ENCODE measurements around the gene PHKB.
"Not testable (repeated sequence)": the region's sequence is repeated elsewhere in the genome, so short reads cannot be mapped to it uniquely, and the experiment has no call there.

Gene PHKB

DNA sequence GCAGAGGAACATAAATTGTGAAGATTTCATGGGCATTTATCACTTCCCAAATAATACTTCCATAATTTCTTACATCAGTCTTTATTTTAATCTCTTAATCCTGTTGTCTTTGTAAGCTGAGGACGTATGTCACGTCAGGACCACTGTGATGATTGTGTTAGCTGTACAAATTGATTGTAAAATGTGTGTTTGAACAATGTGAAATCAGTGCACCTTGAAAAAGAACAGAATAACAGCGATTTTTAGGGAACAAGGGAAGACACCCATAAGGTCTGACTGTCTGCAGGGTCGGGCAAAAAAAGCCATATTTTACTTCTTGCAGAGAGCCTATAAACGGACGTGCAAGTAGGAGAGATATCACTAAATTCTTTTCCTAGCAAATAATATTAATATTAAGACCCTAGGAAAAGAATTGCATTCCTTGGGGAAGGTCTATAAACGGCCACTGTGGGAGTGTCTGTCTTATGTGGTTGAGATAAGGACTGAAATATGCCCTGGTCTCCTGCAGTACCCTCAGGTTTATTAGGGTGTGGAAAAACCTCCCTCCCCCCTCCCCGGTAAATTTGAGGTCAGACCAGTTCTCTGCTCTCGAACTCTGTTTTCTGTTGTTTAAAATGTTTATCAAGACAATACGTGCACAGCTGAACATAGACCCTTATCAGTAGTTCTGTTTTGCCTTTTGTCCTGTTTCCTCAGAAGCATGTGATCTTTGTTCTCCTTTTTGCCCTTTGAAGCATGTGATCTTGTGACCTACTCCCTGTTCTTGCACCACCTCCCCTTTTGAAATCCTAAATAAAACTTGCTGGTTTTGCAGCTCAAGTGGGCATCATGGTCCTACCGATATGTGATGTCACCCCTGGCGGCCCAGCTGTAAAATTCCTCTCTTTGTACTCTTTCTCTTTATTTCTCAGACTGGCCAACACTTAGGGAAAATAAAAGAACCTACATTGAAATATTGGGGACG, 78.9 kb downstream of the PHKB start:
- H3K4me1 Mint-ChIP-seq (ENCODE audit: low read depth in 2 of 2) = peaks cover 7 to 16% of the 10 kb centered on the region in 2 donors
- not testable (repeated sequence) for H3K4me3 Mint-ChIP-seq; DNase-seq; H3K9me3 Mint-ChIP-seq; H3K27ac Mint-ChIP-seq; ATAC-seq (replicated peaks); H3K27me3 Mint-ChIP-seq; H3K36me3 Mint-ChIP-seq (ENCODE audit: insufficient read depth)

DNA sequence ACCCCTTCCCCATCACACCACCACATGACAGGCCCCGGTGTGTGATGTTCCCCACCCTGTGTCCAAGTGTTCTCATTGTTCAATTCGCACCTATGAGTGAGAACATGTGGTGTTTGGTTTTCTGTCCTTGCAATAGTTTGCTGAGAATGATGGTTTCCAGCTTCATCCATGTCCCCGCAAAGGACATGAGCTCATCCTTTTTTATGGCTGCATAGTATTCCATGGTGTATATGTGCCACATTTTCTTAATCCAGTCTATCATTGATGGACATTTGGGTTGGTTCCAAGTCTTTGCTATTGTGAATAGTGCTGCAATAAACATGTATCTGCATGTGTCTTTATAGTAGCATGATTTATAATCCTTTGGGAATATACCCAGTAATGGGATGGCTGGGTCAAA, 80.0 kb downstream of the PHKB start:
- not testable (repeated sequence) for DNase-seq; H3K27ac Mint-ChIP-seq; H3K4me3 Mint-ChIP-seq; H3K9me3 Mint-ChIP-seq; ATAC-seq (replicated peaks); H3K27me3 Mint-ChIP-seq; H3K36me3 Mint-ChIP-seq (ENCODE audit: insufficient read depth)
- H3K4me1 Mint-ChIP-seq (ENCODE audit: low read depth in 2 of 2) = peaks cover 7 to 24% of the 10 kb centered on the region in 2 donors

DNA sequence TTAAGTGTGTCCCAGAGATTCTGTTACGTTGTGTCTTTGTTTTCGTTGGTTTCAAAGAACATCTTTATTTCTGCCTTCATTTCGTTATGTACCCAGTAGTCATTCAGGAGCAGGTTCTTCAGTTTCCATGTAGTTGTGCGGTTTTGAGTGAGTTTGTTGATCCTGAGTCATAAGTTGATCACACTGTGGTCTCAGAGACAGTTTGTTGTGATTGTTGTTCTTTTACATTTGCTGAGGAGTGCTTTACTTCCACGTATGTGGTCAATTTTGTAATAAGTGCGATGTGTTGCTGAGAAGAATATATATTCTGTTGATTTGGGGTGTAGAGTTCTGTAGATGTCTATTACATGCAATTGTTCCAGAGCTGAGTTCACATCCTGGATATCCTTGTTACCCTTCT, 83.1 kb downstream of the PHKB start:
- not testable (repeated sequence) for H3K9me3 Mint-ChIP-seq; H3K36me3 Mint-ChIP-seq (ENCODE audit: insufficient read depth); H3K27me3 Mint-ChIP-seq; ATAC-seq (replicated peaks); DNase-seq
- peak overlapping the region in 1 of 2 donors; percentile 60 for H3K27ac Mint-ChIP-seq
- H3K4me3 Mint-ChIP-seq = peak overlapping the region; percentile 30 to 68
- H3K4me1 Mint-ChIP-seq (ENCODE audit: low read depth in 2 of 2) = peaks cover 7 to 24% of the 10 kb centered on the region in 2 donors

DNA sequence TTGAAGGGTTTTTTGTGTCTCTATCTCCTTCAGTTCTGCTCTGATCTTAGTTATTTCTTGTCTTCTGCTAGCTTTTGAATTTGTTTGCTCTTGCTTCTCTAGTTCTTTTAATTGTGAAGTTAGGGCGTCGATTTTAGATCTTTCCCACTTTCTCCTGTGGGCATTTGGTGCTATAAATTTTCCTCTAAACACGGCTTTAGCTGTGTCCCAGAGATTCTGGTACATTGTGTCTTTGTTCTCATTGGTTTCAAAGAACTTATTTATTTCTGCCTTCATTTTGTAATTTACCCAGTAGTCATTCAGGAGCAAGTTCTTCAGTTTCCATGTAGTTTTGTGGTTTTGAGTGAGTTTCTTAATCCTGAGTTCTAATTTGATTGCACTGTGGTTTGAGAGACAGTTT, 90.1 kb downstream of the PHKB start:
- Mint-ChIP-seq H3K36me3 (ENCODE audit: insufficient read depth) (peaks cover 10% of the 10 kb centered on the region), H3K4me1 (ENCODE audit: low read depth in 2 of 2) (peaks cover 0 to 12% of the 10 kb centered on the region in 2 donors), H3K9me3 (peaks cover 6 to 16% of the 10 kb centered on the region in 2 donors)
- H3K4me3 Mint-ChIP-seq; ATAC-seq (replicated peaks); H3K27ac Mint-ChIP-seq; H3K27me3 Mint-ChIP-seq; DNase-seq: not testable (repeated sequence)

DNA sequence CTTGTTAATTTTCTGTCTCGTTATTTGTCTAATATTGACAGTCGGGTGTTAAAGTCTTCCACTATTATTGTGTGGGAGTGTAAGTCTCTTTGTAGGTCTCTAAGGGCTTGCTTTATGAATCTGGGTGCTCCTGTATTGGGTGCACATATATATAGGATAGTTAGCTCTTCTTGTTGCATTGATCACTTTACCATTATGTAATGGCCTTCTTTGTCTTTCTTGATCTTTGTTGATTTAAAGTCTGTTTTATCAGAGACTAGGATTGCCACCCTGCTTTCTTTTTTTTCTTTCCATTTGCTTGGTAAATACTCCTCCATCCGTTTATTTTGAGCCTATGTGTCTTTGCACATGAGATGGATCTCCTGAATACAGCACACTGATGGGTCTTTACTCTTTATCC, 90.6 kb downstream of the PHKB start:
- H3K9me3 Mint-ChIP-seq = peaks cover 6 to 16% of the 10 kb centered on the region in 2 donors

DNA sequence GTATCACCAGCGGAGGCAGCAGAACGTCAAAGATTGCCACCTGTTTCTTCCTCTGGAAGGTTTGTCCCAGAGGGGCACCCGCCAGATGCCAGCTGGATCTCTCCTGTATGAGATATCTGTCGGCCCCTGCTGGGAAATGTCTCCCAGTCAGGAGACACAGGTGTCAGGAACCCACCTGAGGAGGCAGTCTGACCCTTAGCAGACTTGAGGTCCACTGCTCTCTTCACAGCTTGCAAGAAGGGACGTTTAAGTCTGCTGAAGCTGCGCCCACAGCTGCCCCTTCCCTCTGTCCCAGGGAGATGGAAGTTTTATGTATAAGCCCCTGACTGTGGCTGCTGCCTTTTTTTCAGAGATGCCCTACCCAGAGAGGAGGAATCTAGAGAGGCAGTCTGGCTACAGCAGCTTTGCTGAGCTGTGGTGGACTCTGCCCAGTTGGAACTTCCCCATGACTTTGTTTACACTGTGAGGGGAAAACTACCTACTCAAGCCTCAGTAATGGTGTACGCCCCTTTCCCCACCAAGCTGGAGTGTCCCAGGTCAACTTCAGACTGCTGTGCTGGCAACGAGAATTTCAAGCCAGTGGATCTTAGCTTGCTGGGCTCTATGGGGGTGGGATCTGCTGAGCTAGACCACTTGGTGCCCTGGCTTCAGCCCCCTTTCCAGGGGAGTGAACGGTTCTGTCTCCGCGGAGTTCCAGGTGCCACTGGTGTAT, 92.9 kb downstream of the PHKB start:
- Mint-ChIP-seq H3K27me3 (no peaks in the 10 kb centered on the region), H3K27ac (no peak overlapping the region), H3K36me3 (ENCODE audit: insufficient read depth) (peaks cover 4% of the 10 kb centered on the region), H3K4me1 (ENCODE audit: low read depth in 2 of 2) (peaks cover 0 to 12% of the 10 kb centered on the region in 2 donors), H3K4me3 (no peak overlapping the region), H3K9me3 (peaks cover 6 to 16% of the 10 kb centered on the region in 2 donors)
- DNase-seq = no peak
- no peak for ATAC-seq (replicated peaks)

More for the DNA sequence above, 90.6 kb downstream of the PHKB start:
- not testable (repeated sequence) for H3K27me3 Mint-ChIP-seq; H3K27ac Mint-ChIP-seq; H3K4me3 Mint-ChIP-seq; ATAC-seq (replicated peaks); DNase-seq
- H3K36me3 Mint-ChIP-seq (ENCODE audit: insufficient read depth) = peaks cover 10% of the 10 kb centered on the region
- peaks cover 0 to 12% of the 10 kb centered on the region in 2 donors for H3K4me1 Mint-ChIP-seq (ENCODE audit: low read depth in 2 of 2)

DNA sequence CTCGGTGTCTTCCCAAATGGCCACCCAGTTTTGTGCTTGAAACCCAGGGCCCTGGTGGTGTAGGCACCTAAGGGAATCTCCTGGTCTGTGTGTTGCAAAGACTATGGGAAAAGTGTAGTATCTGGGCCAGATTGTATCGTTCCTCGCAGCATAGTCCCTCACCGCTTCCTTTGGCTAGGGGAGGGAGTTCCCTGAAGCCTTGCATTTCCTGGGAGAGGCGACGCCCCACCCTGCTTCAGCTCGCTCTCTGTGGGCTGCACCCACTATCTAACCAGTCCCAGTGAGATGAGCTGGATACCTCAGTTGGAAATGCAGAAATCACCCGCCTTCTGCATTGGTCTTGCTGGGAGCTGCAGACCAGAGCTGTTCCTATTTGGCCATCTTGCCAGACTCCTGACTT, 93.5 kb downstream of the PHKB start:
- not testable (repeated sequence) for H3K36me3 Mint-ChIP-seq (ENCODE audit: insufficient read depth); H3K4me3 Mint-ChIP-seq; ATAC-seq (replicated peaks); H3K27ac Mint-ChIP-seq; H3K27me3 Mint-ChIP-seq; DNase-seq
- peaks cover 6 to 16% of the 10 kb centered on the region in 2 donors for H3K9me3 Mint-ChIP-seq
- H3K4me1 Mint-ChIP-seq (ENCODE audit: low read depth in 2 of 2) = peaks cover 0 to 12% of the 10 kb centered on the region in 2 donors

DNA sequence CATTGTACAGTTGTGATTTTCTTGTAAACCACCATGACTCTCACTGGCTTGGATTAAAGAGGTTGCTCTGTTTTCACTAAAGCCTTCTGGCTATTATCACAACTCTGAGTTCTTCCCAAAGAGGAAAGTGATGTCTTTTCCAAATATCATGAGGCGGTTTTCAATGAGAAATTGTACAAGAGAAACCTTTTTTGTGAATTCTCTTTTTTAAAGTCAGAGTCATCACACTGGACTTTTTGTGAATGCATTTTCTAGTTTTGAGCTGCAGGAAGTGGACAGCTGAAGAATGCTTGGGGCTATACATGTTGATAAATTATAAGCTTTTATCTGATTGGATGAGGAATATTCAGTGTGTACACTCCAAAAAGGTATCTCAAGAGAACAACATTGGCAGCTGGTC, 100.2 kb downstream of the PHKB start:
- Mint-ChIP-seq H3K9me3 (peaks cover 4 to 6% of the 10 kb centered on the region in 2 donors), H3K4me3 (no peak overlapping the region), H3K4me1 (ENCODE audit: low read depth in 2 of 2) (peaks cover 17 to 19% of the 10 kb centered on the region in 2 donors), H3K36me3 (ENCODE audit: insufficient read depth) (no peaks in the 10 kb centered on the region), H3K27ac (peak overlapping the region in 1 of 2 donors; percentile 32), H3K27me3 (no peaks in the 10 kb centered on the region)
- DNase-seq (no peak), ATAC-seq (replicated peaks) (no peak)

DNA sequence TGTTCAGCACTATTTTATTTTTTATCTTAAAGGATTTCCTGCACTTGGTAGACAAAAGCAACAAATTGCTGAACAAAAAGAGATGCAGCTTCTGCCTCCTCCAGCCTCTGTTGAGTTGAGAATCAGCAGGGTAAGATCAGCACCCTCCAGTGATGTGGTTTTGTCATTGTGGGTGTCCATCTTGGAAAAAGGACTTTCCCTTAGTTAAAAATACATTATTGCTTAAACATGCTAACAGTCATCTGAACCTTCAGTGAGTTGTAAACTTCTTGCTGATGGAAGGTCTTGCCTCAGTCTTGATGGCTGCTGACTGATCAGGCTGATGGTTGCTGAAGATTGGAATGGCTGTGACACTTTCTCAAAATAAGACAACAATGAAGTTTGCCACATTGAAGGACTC, 101.2 kb downstream of the PHKB start:
- Mint-ChIP-seq H3K27me3 (no peaks in the 10 kb centered on the region), H3K27ac (no peak overlapping the region), H3K4me1 (ENCODE audit: low read depth in 2 of 2) (peaks cover 27 to 29% of the 10 kb centered on the region in 2 donors), H3K9me3 (peaks cover 4 to 7% of the 10 kb centered on the region in 2 donors), H3K36me3 (ENCODE audit: insufficient read depth) (no peaks in the 10 kb centered on the region), H3K4me3 (no peak overlapping the region)
- no peak for DNase-seq
- no peak for ATAC-seq (replicated peaks)

DNA sequence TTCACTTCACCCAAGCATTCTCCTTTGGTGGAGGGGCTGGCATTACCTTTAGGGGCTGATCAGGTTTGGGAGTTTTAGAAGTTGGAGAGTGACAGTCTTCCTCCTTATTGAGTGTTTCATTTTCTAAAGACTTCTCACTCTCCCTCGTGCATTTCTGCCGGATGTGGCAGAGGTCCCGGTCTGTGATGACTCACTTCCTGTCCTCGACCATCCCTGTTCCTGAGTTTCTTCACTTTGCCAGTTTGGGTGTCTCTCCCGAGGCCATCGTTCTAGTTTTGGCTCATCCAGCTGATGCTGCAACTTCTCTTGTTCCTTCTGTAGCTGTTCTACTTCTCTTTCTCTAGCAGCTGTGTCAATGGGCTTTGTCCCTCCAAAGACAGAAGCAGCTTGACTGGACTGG, 104.3 kb downstream of the PHKB start:
- DNase-seq = no peak
- H3K4me1 Mint-ChIP-seq (ENCODE audit: low read depth in 2 of 2) = peaks cover 56 to 58% of the 10 kb centered on the region in 2 donors
- no peaks in the 10 kb centered on the region for H3K27me3 Mint-ChIP-seq
- peaks cover 5% of the 10 kb centered on the region for H3K36me3 Mint-ChIP-seq (ENCODE audit: insufficient read depth)
- peak overlapping the region; percentile 68 to 73 for H3K4me3 Mint-ChIP-seq
- peaks cover 4 to 7% of the 10 kb centered on the region in 2 donors for H3K9me3 Mint-ChIP-seq
- H3K27ac Mint-ChIP-seq = peak overlapping the region; percentile 61 to 93
- ATAC-seq (replicated peaks) = peak; percentile 47

DNA sequence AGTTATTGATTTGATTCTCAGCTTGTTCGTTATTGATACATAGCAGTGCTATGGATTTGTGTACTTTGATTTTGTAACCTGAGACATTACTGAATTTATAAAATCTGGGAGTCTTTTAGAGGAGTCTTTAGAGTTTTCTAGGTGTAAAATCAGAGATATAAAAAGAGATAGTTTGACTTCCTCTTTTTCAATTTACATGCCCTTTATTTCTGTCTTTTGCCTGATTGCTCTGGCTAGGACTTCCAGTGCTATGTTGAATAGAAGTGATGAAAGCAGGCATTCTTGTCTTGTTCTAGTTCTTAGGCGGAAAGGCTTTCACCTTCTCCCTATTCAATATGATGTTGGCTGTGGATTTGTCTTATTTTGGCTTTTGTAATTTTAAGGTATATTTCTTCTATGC, 106.2 kb downstream of the PHKB start:
- ATAC-seq (replicated peaks) (no peak), DNase-seq (no peak)
- Mint-ChIP-seq H3K27ac (peak overlapping the region; percentile 49 to 76), H3K4me3 (peak overlapping the region in 1 of 2 donors; percentile 59), H3K4me1 (ENCODE audit: low read depth in 2 of 2) (peaks cover 62 to 65% of the 10 kb centered on the region in 2 donors), H3K27me3 (no peaks in the 10 kb centered on the region), H3K9me3 (peaks cover 4 to 7% of the 10 kb centered on the region in 2 donors), H3K36me3 (ENCODE audit: insufficient read depth) (peaks cover 5% of the 10 kb centered on the region)

DNA sequence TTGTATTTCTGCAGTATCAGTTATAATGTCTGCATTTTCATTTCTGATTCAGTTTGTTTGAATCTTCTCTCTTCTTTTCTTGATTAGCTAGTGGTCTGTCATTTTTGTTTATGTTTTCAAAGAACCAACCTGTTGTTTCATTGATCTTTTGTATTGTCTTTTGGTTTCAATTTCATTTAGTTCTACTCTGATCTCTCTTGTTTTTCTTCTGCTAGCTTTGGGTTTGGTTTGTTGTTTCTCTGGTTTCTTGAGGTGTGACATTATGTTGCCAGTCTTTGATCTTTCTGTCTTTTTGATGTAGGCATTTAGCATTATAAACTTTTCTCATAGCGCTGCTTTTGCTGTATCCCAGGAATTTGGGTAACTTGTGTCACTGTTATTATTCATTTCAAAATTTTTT, 107.2 kb downstream of the PHKB start:
- DNase-seq = no peak
- H3K4me3 Mint-ChIP-seq = peak overlapping the region; percentile 45 to 59
- peaks cover 64 to 75% of the 10 kb centered on the region in 2 donors for H3K4me1 Mint-ChIP-seq (ENCODE audit: low read depth in 2 of 2)
- ATAC-seq (replicated peaks) = peak; percentile 82
- H3K9me3 Mint-ChIP-seq = peaks cover 4 to 7% of the 10 kb centered on the region in 2 donors
- H3K36me3 Mint-ChIP-seq (ENCODE audit: insufficient read depth) = peaks cover 5% of the 10 kb centered on the region
- peak overlapping the region; percentile 49 to 76 for H3K27ac Mint-ChIP-seq
- no peaks in the 10 kb centered on the region for H3K27me3 Mint-ChIP-seq

DNA sequence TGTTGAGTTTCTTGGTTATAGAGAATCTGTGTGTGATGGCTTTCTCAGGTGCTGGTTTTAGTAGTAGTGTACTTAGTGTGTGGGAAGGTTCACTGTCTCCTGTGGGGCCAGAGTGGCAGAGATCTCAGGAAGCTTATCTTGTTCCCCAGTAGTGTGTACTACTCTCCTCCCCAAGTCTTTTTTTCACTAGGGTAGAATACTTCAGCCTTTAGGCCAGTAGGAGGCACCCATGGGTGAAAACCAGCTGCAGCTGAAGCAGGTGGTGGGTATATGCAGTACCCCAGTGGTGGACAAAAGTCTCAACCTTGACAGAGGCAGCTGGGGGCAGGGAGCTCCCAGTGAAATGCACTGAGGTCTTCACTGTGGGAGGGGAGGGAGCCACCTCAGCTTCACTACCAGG, 109.9 kb downstream of the PHKB start:
- DNase-seq (no peak), ATAC-seq (replicated peaks) (no peak)
- Mint-ChIP-seq H3K4me1 (ENCODE audit: low read depth in 2 of 2) (peaks cover 66 to 72% of the 10 kb centered on the region in 2 donors), H3K27me3 (no peaks in the 10 kb centered on the region), H3K4me3 (no peak overlapping the region), H3K27ac (peak overlapping the region in 1 of 2 donors; percentile 5), H3K9me3 (peaks cover under 1 to 3% of the 10 kb centered on the region in 2 donors), H3K36me3 (ENCODE audit: insufficient read depth) (peaks cover 8% of the 10 kb centered on the region)
